ENCODE measurements around the gene CDH3. TPM values are rescaled to one million over a fixed set of nuclear protein-coding genes. Genes with fewer than 3 reads are reported as not detected.

Gene CDH3
- total and polyA plus RNA-seq, 2 of the 13 experiments (the other 11 are each of a cell fraction or from before 2014, with no cell fraction given): 0.11 TPM; not detected in 1

GRCh38 chr16:68645494-68646388, 631 bp downstream of the CDH3 start (continued):
- TF ChIP-seq, protein P1, sequence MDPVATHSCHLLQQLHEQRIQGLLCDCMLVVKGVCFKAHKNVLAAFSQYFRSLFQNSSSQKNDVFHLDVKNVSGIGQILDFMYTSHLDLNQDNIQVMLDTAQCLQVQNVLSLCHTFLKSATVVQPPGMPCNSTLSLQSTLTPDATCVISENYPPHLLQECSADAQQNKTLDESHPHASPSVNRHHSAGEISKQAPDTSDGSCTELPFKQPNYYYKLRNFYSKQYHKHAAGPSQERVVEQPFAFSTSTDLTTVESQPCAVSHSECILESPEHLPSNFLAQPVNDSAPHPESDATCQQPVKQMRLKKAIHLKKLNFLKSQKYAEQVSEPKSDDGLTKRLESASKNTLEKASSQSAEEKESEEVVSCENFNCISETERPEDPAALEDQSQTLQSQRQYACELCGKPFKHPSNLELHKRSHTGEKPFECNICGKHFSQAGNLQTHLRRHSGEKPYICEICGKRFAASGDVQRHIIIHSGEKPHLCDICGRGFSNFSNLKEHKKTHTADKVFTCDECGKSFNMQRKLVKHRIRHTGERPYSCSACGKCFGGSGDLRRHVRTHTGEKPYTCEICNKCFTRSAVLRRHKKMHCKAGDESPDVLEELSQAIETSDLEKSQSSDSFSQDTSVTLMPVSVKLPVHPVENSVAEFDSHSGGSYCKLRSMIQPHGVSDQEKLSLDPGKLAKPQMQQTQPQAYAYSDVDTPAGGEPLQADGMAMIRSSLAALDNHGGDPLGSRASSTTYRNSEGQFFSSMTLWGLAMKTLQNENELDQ (CRISPR knock-in tag; IDR thresholded peaks at IDR 0.05; ENCODE audit: borderline replicate concordance): no peak
- TF ChIP-seq ZNF441 (CRISPR knock-in tag; IDR thresholded peaks at IDR 0.05; ENCODE audit: borderline replicate concordance) (no peak), ZNF670 (CRISPR knock-in tag; IDR thresholded peaks at IDR 0.05; ENCODE audit: borderline replicate concordance) (peak; percentile 55; the same call in 1 of the 2 replicates), ZNF138 (CRISPR knock-in tag; IDR thresholded peaks at IDR 0.05; ENCODE audit: low read depth) (no peak), ZNF484 (CRISPR knock-in tag; IDR thresholded peaks at IDR 0.05; ENCODE audit: borderline replicate concordance, low read depth) (no peak), PBX3 (CRISPR knock-in tag; IDR thresholded peaks at IDR 0.05; ENCODE audit: borderline replicate concordance) (no peak), E2F1 (CRISPR knock-in tag; IDR thresholded peaks at IDR 0.05) (no peak), ZNF142 (CRISPR knock-in tag; IDR thresholded peaks at IDR 0.05) (no peak)
- TF ChIP-seq, protein P2, sequence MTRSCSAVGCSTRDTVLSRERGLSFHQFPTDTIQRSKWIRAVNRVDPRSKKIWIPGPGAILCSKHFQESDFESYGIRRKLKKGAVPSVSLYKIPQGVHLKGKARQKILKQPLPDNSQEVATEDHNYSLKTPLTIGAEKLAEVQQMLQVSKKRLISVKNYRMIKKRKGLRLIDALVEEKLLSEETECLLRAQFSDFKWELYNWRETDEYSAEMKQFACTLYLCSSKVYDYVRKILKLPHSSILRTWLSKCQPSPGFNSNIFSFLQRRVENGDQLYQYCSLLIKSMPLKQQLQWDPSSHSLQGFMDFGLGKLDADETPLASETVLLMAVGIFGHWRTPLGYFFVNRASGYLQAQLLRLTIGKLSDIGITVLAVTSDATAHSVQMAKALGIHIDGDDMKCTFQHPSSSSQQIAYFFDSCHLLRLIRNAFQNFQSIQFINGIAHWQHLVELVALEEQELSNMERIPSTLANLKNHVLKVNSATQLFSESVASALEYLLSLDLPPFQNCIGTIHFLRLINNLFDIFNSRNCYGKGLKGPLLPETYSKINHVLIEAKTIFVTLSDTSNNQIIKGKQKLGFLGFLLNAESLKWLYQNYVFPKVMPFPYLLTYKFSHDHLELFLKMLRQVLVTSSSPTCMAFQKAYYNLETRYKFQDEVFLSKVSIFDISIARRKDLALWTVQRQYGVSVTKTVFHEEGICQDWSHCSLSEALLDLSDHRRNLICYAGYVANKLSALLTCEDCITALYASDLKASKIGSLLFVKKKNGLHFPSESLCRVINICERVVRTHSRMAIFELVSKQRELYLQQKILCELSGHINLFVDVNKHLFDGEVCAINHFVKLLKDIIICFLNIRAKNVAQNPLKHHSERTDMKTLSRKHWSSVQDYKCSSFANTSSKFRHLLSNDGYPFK (CRISPR knock-in tag; IDR thresholded peaks at IDR 0.05; ENCODE audit: borderline replicate concordance): no peak
